ENCODE results near the gene HDAC5. TPM values are rescaled to one million over a fixed set of nuclear protein-coding genes. Genes with fewer than 3 reads are reported as not detected.

HDAC5 gene
- total RNA-seq, 3 donors from 2014 or later, result 66.5 to 79.3 (median 75.4) TPM

DNA sequence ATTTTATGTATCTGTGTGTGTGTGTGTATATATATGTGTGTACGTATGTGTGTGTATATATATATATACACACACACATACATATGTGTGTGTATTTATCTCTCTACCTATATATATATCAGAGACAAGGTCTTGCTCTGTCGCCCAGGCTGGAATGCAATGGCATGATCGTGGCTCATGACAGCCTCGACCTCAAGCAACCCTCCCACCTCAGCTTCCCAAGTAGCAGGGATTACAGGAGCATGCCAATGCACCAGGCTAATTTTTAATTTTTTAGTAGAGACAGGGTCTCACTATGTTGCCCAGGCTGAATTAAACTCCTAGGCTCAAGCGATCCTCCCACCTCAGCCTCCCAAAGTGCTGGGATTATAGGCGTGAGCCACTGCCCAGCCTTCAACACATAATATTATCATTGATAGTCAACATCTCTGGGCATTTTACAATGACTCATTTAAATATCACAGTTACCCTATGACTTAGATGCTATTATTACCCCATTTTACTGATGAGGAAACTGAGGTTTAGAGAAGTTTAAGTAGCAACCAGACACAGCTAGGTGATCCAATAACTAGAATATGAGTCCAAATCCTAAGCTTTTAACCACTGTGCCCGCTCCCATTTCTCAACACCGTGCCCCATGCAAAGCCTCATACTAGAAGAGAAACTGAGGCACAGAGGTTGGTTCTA, 28.6 kb downstream of the HDAC5 start:
- H3K4me3 ChIP-seq, result no peak overlapping the region
- peaks cover 0 to 16% of the 10 kb centered on the region in 2 donors for H3K4me1 ChIP-seq
- no peak for DNase-seq (ENCODE audit: low spot score in 2 of 2)
- intact Hi-C loops (cut with DNase I; ENCODE audit: low total_unique reads), result no loop called here
- H3K27ac ChIP-seq, result peak overlapping the region; percentile 63 to 89
- H3K27me3 ChIP-seq, result no peaks in the 10 kb centered on the region
- TF ChIP-seq POLR2AphosphoS5 (IDR thresholded peaks at IDR 0.05) (no peak), POLR2A (IDR thresholded peaks at IDR 0.05) (no peak)
- TF ChIP-seq, protein P1, sequence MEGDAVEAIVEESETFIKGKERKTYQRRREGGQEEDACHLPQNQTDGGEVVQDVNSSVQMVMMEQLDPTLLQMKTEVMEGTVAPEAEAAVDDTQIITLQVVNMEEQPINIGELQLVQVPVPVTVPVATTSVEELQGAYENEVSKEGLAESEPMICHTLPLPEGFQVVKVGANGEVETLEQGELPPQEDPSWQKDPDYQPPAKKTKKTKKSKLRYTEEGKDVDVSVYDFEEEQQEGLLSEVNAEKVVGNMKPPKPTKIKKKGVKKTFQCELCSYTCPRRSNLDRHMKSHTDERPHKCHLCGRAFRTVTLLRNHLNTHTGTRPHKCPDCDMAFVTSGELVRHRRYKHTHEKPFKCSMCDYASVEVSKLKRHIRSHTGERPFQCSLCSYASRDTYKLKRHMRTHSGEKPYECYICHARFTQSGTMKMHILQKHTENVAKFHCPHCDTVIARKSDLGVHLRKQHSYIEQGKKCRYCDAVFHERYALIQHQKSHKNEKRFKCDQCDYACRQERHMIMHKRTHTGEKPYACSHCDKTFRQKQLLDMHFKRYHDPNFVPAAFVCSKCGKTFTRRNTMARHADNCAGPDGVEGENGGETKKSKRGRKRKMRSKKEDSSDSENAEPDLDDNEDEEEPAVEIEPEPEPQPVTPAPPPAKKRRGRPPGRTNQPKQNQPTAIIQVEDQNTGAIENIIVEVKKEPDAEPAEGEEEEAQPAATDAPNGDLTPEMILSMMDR (IDR thresholded peaks at IDR 0.05), result no peak
- no peaks in the 10 kb centered on the region for H3K36me3 ChIP-seq
- no peaks in the 10 kb centered on the region for H3K9me3 ChIP-seq

GRCh38 chr17:44093231-44093900, 30.1 kb downstream of the HDAC5 start:
- Histone ChIP-seq H3K4me1 (peaks cover 0 to 14% of the 10 kb centered on the region in 2 donors), H3K4me3 (no peak overlapping the region), H3K9me3 (no peaks in the 10 kb centered on the region), H3K27ac (no peak overlapping the region), H3K27me3 (no peaks in the 10 kb centered on the region), H3K36me3 (no peaks in the 10 kb centered on the region)
- no peak for TF ChIP-seq POLR2AphosphoS5 (IDR thresholded peaks at IDR 0.05)
- TF ChIP-seq, protein P1 (IDR thresholded peaks at IDR 0.05), result no peak
- TF ChIP-seq POLR2A (IDR thresholded peaks at IDR 0.05), result no peak
- intact Hi-C loops (cut with DNase I; ENCODE audit: low total_unique reads), result no loop called here
- DNase-seq (ENCODE audit: low spot score in 2 of 2), result no peak

DNA sequence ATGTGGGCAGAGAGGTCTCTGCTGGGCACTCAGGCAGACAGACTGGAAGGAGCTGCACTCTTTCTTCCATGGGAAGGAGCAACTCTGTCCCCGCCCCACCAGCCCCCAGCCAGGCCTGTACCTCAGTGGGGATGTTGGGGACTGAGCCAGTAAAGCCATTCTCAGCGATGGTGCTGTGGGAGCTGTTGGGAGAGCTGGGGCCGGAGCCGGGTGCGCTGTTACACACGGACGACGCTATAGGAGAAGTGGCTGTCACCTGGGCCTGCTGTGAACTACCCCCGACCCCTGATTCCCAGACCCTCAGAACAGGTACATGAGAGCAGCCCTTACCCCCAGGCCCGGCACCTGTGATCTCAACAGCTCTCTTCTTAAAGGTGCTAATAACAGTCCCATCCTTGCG, 31.4 kb downstream of the HDAC5 start:
- Histone ChIP-seq H3K4me3 (no peak overlapping the region), H3K27me3 (no peaks in the 10 kb centered on the region), H3K36me3 (no peaks in the 10 kb centered on the region), H3K4me1 (peaks cover 0 to 9% of the 10 kb centered on the region in 2 donors), H3K9me3 (no peaks in the 10 kb centered on the region), H3K27ac (no peak overlapping the region)
- DNase-seq (ENCODE audit: low spot score in 2 of 2), result no peak
- TF ChIP-seq, protein P1 (IDR thresholded peaks at IDR 0.05), result no peak
- TF ChIP-seq POLR2A (IDR thresholded peaks at IDR 0.05) (no peak), POLR2AphosphoS5 (IDR thresholded peaks at IDR 0.05) (no peak)
- intact Hi-C loops (cut with DNase I; ENCODE audit: low total_unique reads), result no loop called here

DNA sequence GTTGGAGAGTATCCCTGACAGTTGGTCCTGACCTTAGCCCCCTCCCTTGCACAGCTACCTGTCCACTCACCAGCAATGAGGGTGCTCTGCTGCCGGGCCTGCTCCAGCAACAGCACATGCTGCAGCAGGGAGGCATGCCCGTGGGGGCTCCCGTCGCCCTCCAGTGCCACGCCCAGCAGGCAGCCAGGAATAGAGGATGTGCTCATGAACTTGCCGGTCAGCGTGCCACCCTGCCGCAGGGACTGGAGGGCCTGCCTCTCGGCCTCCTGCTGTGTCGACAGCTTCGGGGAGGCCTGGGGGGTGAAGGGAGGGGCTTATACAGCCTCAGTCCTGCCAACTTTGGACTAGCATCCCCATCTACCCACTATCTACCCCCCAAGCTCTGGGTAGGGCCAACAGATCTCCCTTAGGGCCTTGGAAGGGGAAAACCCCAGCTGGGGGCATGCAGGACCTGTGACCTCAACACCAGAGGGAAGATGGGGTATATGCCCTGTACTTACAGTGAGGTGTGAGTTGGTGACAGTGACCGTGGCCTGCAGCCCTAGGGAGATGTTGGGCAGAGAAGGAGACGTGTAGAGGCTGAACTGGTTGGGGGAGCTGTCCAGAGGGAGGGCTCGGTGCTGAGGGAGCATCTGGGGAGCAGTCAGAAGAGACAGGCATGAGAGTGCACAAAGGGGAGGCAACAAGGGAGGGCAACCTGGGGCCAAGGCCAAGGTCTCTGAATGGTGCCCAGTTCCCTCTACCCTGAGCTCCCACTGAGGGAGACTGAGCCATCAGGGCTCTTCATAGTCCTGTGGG, 32.0 kb downstream of the HDAC5 start:
- intact Hi-C loops (cut with DNase I; ENCODE audit: low total_unique reads), result no loop called here
- TF ChIP-seq, protein P1 (IDR thresholded peaks at IDR 0.05), result no peak
- TF ChIP-seq POLR2A (IDR thresholded peaks at IDR 0.05), result no peak
- no peak for TF ChIP-seq POLR2AphosphoS5 (IDR thresholded peaks at IDR 0.05)
- Histone ChIP-seq H3K4me1 (peaks cover 0 to 7% of the 10 kb centered on the region in 2 donors), H3K36me3 (no peaks in the 10 kb centered on the region), H3K27ac (no peak overlapping the region), H3K27me3 (no peaks in the 10 kb centered on the region), H3K4me3 (no peak overlapping the region), H3K9me3 (no peaks in the 10 kb centered on the region)
- no peak for DNase-seq (ENCODE audit: low spot score in 2 of 2)

All from breast epithelium (tissue), 4 donors.